SK-N-SH (cell line): ENCODE measurements around the gene PIK3R1. TPM values are rescaled to one million over a fixed set of nuclear protein-coding genes. Genes with fewer than 3 reads are reported as not detected.

ENCODE experiments used
- CTCF ChIA-PET: fragments of 300-600, 350-600 bp; formaldehyde crosslinking; extraction: SDS; loops from one replicate; lab custom pipeline; 2021; lab: Yijun Ruan, JAX
- POLR2A ChIA-PET: fragments of 350-600 bp; sonication (Branson Sonifier 250); formaldehyde crosslinking; extraction: SDS; loops from one replicate; lab custom pipeline; 2020; ENCODE audit warnings: antibody characterized with exemption, inconsistent platforms; lab: Yijun Ruan, JAX
- DNase-seq: peaks from one replicate; pipeline ENCODE4 v3.0.0; 2012
- H2AFZ ChIP-seq: fragments of 200-600 bp; sonication (generic); 2 replicates; pipeline ENCODE4 v1.8.1; 2016; ENCODE audit warnings: antibody characterized with exemption, mild to moderate bottlenecking, low read depth
- H3F3A ChIP-seq: fragments of 200-600 bp; sonication (generic); replicated peaks from 2 replicates; pipeline ENCODE3; 2016; ENCODE audit warnings: antibody characterized with exemption, mild to moderate bottlenecking; ENCODE audit not compliant: insufficient read depth
- H3K27ac ChIP-seq, 2 experiments: fragments of 200-500 bp in 1 of 2; fragments of 200-600 bp in 1 of 2; sonication (Bioruptor generic) in 1 of 2; sonication (generic), shearing (Covaris generic) in 1 of 2; 2 replicates each; pipeline versions ENCODE4 v1.5.1 to v1.6.1; 2014 to 2016; ENCODE audit warnings: low read depth in 2 of 2, inconsistent platforms in 1 of 2, low read length in 1 of 2, mild to moderate bottlenecking in 1 of 2, mixed read lengths in 1 of 2
- H3K27me3 ChIP-seq: fragments of 200-600 bp; sonication (generic), shearing (Covaris generic); 2 replicates; pipeline ENCODE4 v1.6.1; 2016; ENCODE audit warnings: mixed run types; ENCODE audit not compliant: insufficient read depth
- H3K36me3 ChIP-seq, 2 experiments: fragments of 200-500 bp in 1 of 2; fragments of 200-600 bp in 1 of 2; sonication (Bioruptor generic) in 1 of 2; sonication (generic) in 1 of 2; replicated peaks in 1 of 2; 2 replicates each; pipeline versions ENCODE3 to v1.5.1; 2014 to 2016; ENCODE audit warnings: low read length in 1 of 2, mild to moderate bottlenecking in 1 of 2; ENCODE audit not compliant: insufficient read depth in 2 of 2, control insufficient read depth in 1 of 2
- H3K4me1 ChIP-seq, 2 experiments: fragments of 200-500 bp in 1 of 2; fragments of 200-600 bp in 1 of 2; sonication (Bioruptor generic) in 1 of 2; sonication (generic), shearing (Covaris generic) in 1 of 2; 2 replicates each; pipeline versions ENCODE4 v1.5.1 to v1.6.1; 2014 to 2016; ENCODE audit warnings: low read depth in 1 of 2, low read length in 1 of 2, mixed run types in 1 of 2; ENCODE audit not compliant: insufficient read depth in 2 of 2, control insufficient read depth in 1 of 2
- H3K4me2 ChIP-seq: fragments of 200-600 bp; sonication (generic), shearing (Covaris generic); 2 replicates; pipeline ENCODE4 v1.6.1; 2017; ENCODE audit warnings: mixed run types
- H3K4me3 ChIP-seq, 2 experiments: fragments of 200-500 bp in 1 of 2; fragments of 200-600 bp in 1 of 2; sonication (Bioruptor generic) in 1 of 2; sonication (generic), shearing (Covaris generic) in 1 of 2; 2 replicates each; pipeline versions ENCODE4 v1.5.1 to v1.8.1; 2014 to 2016; ENCODE audit warnings: low read depth in 2 of 2, inconsistent platforms in 1 of 2, low read length in 1 of 2, mild to moderate bottlenecking in 1 of 2, mixed read lengths in 1 of 2, moderate library complexity in 1 of 2
- H3K79me2 ChIP-seq: fragments of 200-600 bp; sonication (generic); 2 replicates; pipeline ENCODE4 v1.8.1; 2017; ENCODE audit warnings: mild to moderate bottlenecking; ENCODE audit not compliant: insufficient read depth
- H3K9ac ChIP-seq: fragments of 200-600 bp; sonication (generic); 2 replicates; pipeline ENCODE4 v1.6.1; 2017; ENCODE audit warnings: mixed run types
- H3K9me2 ChIP-seq: fragments of 200-600 bp; sonication (generic); 2 replicates; pipeline ENCODE4 v1.6.1; 2017; ENCODE audit warnings: mixed run types
- H3K9me3 ChIP-seq: fragments of 200-600 bp; sonication (generic); 2 replicates; pipeline ENCODE4 v1.6.1; 2017; ENCODE audit warnings: mixed run types, mild to moderate bottlenecking, moderate library complexity
- H4K20me1 ChIP-seq: fragments of 200-600 bp; sonication (generic); 2 replicates; pipeline ENCODE4 v1.6.1; 2017; ENCODE audit warnings: mild to moderate bottlenecking, mixed run types; ENCODE audit not compliant: insufficient read depth
- CHD2 ChIP-seq: fragments of 150-350 bp; IDR thresholded peaks from 2 replicates; pipeline ENCODE4 v1.6.1; 2018; ENCODE audit warnings: low read length; ENCODE audit not compliant: partially characterized antibody
- ELF1 ChIP-seq: IDR thresholded peaks from 2 replicates; pipeline ENCODE4 v1.4.0; 2012
- EZH2phosphoT487 ChIP-seq: fragments of 200-600 bp; sonication (generic); IDR thresholded peaks from 2 replicates; pipeline ENCODE4 v1.6.1; 2017; ENCODE audit warnings: low read depth, mixed run types, mild to moderate bottlenecking, antibody characterized with exemption, moderate library complexity, borderline replicate concordance
- FOSL2 ChIP-seq: IDR thresholded peaks from 2 replicates; pipeline ENCODE4 v1.4.0; 2012; ENCODE audit warnings: low read depth, mild to moderate bottlenecking, moderate library complexity, borderline replicate concordance
- FOXJ3 ChIP-seq: sonication (generic); formaldehyde crosslinking; IDR thresholded peaks from 2 replicates; pipeline ENCODE4 v1.5.1; 2020; ENCODE audit warnings: mild to moderate bottlenecking, missing genetic modification reagents
- FOXM1 ChIP-seq: IDR thresholded peaks from 2 replicates; pipeline ENCODE4 v1.4.0; 2012; ENCODE audit warnings: low read depth, mild to moderate bottlenecking
- GABPA ChIP-seq: IDR thresholded peaks from 2 replicates; pipeline ENCODE4 v1.4.0; 2012; ENCODE audit warnings: low read depth, mild to moderate bottlenecking
- IRF3 ChIP-seq: fragments of 150-350 bp; IDR thresholded peaks from 2 replicates; pipeline ENCODE4 v1.6.1; 2016; ENCODE audit warnings: mild to moderate bottlenecking, low read depth, low read length
- JUND ChIP-seq: IDR thresholded peaks from 2 replicates; pipeline ENCODE4 v1.4.0; 2012
- MXI1 ChIP-seq: IDR thresholded peaks from 2 replicates; pipeline ENCODE4 v1.6.1; 2012; ENCODE audit warnings: mild to moderate bottlenecking, low read depth, low read length, improper control_type of control experiment
- NFIC ChIP-seq: IDR thresholded peaks from 2 replicates; pipeline ENCODE4 v1.4.0; 2012; ENCODE audit warnings: borderline replicate concordance
- NRF1 ChIP-seq: IDR thresholded peaks from 2 replicates; pipeline ENCODE4 v1.6.1; 2012; ENCODE audit warnings: low read depth, mild to moderate bottlenecking, low read length
- RAD21 ChIP-seq: IDR thresholded peaks from 2 replicates; pipeline ENCODE4 v1.6.1; 2012; ENCODE audit warnings: mild to moderate bottlenecking, low read length
- RFX5 ChIP-seq: IDR thresholded peaks from 2 replicates; pipeline ENCODE4 v1.6.1; 2012; ENCODE audit warnings: mild to moderate bottlenecking, improper control_type of control experiment, low read length
- RXRA ChIP-seq: IDR thresholded peaks from 2 replicates; pipeline ENCODE4 v1.4.0; 2012; ENCODE audit warnings: low read depth, mild to moderate bottlenecking, borderline replicate concordance
- SMC3 ChIP-seq: IDR thresholded peaks from 2 replicates; pipeline ENCODE4 v1.6.1; 2012; ENCODE audit warnings: low read depth, low read length, improper control_type of control experiment
- TAF1 ChIP-seq: IDR thresholded peaks from 2 replicates; pipeline ENCODE4 v1.6.1; 2012; ENCODE audit warnings: low read depth, mild to moderate bottlenecking, low read length, moderate library complexity, borderline replicate concordance
- USF1 ChIP-seq: IDR thresholded peaks from 2 replicates; pipeline ENCODE4 v1.4.0; 2012; ENCODE audit warnings: low read depth, borderline replicate concordance
- YY1 ChIP-seq: IDR thresholded peaks from 2 replicates; pipeline ENCODE4 v1.4.0; 2012; ENCODE audit warnings: low read depth, mild to moderate bottlenecking
- WGBS: methylation state at CpG from one replicate; pipeline ENCODE4 v1.1.6; 2017; ENCODE audit warnings: low lambda C conversion rate; 5-methylcytosine and 5-hydroxymethylcytosine counted together
- polyA plus RNA-seq, 3 experiments: library from polyadenylated mRNA; depleted of rRNA; stranded (reverse); fragments of >200 nt; gene quantifications; 2 replicates each; pipeline ENCODE4 v1.2.3, GENCODE V29; 2012
- TF ChIP-seq, protein P1 (sequence below): IDR thresholded peaks from 2 replicates; pipeline ENCODE4 v1.4.0; 2012; ENCODE audit warnings: low read depth, borderline replicate concordance

PIK3R1 gene
- polyA plus RNA-seq, 1 of the 3 experiments (the other 2 are of a cell fraction): 2.0 TPM

- 84% methylated on average over 3 of the region's 3 CpGs for WGBS
- Histone ChIP-seq H3K4me1 (peaks cover 25 to 42% of the 10 kb centered on the region in 2 experiments; a peak in 3 of 4 replicates), H3K36me3 (no peaks in the 10 kb centered on the region), H3K27me3 (no peaks in the 10 kb centered on the region), H2AFZ (no peak overlapping the region), H3K9me2 (no peaks in the 10 kb centered on the region), H4K20me1 (peaks cover 7% of the 10 kb centered on the region; the same call in 1 of the 2 replicates), H3K4me3 (no peak overlapping the region), H3F3A (peaks cover 5% of the 10 kb centered on the region), H3K79me2 (peaks cover 3% of the 10 kb centered on the region; the same call in 1 of the 2 replicates), H3K4me2 (no peak overlapping the region), H3K27ac (no peak overlapping the region), H3K9me3 (no peaks in the 10 kb centered on the region), H3K9ac (no peak overlapping the region)
- ChIA-PET POLR2A (no interaction called here), CTCF (interaction anchor here (0.6 to 6.9 kb wide), 8 partner anchors 13 to 1022 kb away, joined by 3 to 38 read pairs (median 4); no protein-coding TSS in a partner anchor)
- DNase-seq: no peak
- TF ChIP-seq FOXJ3 (CRISPR knock-in tag) (no peak), JUND (no peak), RXRA (no peak), RAD21 (no peak), IRF3 (no peak), CHD2 (no peak), MXI1 (no peak), GABPA (no peak), TAF1 (no peak), NFIC (no peak), RFX5 (no peak), SMC3 (no peak), YY1 (no peak)
- TF ChIP-seq, protein P1, sequence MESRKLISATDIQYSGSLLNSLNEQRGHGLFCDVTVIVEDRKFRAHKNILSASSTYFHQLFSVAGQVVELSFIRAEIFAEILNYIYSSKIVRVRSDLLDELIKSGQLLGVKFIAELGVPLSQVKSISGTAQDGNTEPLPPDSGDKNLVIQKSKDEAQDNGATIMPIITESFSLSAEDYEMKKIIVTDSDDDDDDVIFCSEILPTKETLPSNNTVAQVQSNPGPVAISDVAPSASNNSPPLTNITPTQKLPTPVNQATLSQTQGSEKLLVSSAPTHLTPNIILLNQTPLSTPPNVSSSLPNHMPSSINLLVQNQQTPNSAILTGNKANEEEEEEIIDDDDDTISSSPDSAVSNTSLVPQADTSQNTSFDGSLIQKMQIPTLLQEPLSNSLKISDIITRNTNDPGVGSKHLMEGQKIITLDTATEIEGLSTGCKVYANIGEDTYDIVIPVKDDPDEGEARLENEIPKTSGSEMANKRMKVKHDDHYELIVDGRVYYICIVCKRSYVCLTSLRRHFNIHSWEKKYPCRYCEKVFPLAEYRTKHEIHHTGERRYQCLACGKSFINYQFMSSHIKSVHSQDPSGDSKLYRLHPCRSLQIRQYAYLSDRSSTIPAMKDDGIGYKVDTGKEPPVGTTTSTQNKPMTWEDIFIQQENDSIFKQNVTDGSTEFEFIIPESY: no peak
Observed at GRCh38 chr5:68268101-68268851, 52.7 kb downstream of the PIK3R1 start.

DNA sequence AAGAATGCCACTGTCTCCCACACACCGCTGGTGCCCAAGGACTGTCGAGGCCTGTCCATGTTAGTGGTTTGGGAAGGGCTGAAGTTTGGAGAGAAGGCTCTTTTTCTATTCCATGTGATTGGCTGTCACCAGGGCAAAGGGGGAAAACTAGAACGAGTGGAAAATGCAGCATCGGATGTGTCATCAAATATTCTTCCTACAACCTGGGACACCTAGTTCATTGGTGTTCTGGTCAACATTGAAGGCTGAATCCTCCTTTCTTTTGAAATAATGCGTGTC lies 53.2 kb downstream of the PIK3R1 start:
- peaks cover 25 to 41% of the 10 kb centered on the region in 2 experiments; a peak in 3 of 4 replicates for H3K4me1 ChIP-seq
- H3K79me2 ChIP-seq: peaks cover 3% of the 10 kb centered on the region; the same call in 1 of the 2 replicates
- H3K9me3 ChIP-seq: no peaks in the 10 kb centered on the region
- no peak overlapping the region for H3K9ac ChIP-seq
- H3K36me3 ChIP-seq: no peaks in the 10 kb centered on the region
- no peaks in the 10 kb centered on the region for H3K9me2 ChIP-seq
- WGBS: 95% methylated on average over 5 of the region's 5 CpGs
- ChIA-PET POLR2A (no interaction called here), CTCF (interaction anchor here (1.0 to 6.9 kb wide), 6 partner anchors 13 to 1023 kb away, joined by 3 to 38 read pairs (median 4); no protein-coding TSS in a partner anchor)
- no peak overlapping the region for H3K27ac ChIP-seq
- DNase-seq: no peak
- H3K4me2 ChIP-seq: no peak overlapping the region
- no peak overlapping the region for H3K4me3 ChIP-seq
- no peaks in the 10 kb centered on the region for H3K27me3 ChIP-seq
- no peak overlapping the region for H2AFZ ChIP-seq
- peaks cover 7% of the 10 kb centered on the region; the same call in 1 of the 2 replicates for H4K20me1 ChIP-seq
- H3F3A ChIP-seq: no peaks in the 10 kb centered on the region
- no peak for TF ChIP-seq NRF1
- TF ChIP-seq NFIC: no peak
- no peak for TF ChIP-seq RFX5
- TF ChIP-seq YY1: no peak
- no peak for TF ChIP-seq IRF3
- TF ChIP-seq ELF1: no peak
- no peak for TF ChIP-seq FOXJ3 (CRISPR knock-in tag)
- no peak for TF ChIP-seq FOXM1
- no peak for TF ChIP-seq MXI1
- TF ChIP-seq EZH2phosphoT487: no peak
- TF ChIP-seq USF1: no peak
- no peak for TF ChIP-seq GABPA
- TF ChIP-seq, protein P1: no peak
- TF ChIP-seq FOSL2: no peak
